Epithelial cell of prostate (primary cell): ENCODE measurements around the gene BAD.

ENCODE experiments used
- DNase-seq: peaks from one replicate; pipeline ENCODE4 v3.0.0-alpha.2; 2011; ENCODE audit warnings: low read depth, low spot score
- H3K27ac ChIP-seq: fragments of 450-650 bp; 2 replicates; pipeline ENCODE4 v1.5.1; 2017; ENCODE audit warnings: mild to moderate bottlenecking

BAD gene

GRCh38 chr11:64297699-64298358, 13.4 kb upstream of the BAD start:
- no peak overlapping the region for H3K27ac ChIP-seq
- DNase-seq: no peak

DNA sequence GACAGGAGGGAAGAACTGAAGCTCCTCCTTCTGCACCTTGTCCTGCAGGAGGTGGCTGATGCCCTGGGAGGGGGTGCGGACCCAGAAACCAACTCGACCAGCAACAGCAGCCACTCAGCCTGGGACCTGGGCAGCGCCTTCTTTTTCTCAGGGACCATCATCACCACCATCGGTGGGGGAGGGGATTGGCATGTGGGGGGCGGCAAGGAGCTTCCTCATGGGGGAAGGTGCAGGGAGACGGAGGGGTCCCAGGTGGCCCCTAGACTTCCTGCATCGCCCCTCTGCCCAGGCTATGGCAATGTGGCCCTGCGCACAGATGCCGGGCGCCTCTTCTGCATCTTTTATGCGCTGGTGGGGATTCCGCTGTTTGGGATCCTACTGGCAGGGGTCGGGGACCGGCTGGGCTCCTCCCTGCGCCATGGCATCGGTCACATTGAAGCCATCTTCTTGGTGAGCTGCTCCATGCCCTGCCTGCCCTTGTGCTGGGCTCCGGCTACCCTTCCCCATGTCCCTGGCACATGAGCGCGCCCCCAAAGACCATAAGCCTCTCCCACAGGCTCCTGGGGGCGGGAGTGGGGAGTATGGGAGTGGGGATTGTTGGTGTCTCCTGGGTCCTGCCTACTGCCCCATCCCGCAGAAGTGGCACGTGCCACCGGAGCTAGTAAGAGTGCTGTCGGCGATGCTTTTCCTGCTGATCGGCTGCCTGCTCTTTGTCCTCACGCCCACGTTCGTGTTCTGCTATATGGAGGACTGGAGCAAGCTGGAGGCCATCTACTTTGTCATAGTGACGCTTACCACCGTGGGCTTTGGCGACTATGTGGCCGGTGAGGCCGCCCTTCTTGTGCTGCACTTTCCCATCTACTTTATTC, 12.6 kb upstream of the BAD start:
- no peak for DNase-seq
- H3K27ac ChIP-seq: no peak overlapping the region

DNA sequence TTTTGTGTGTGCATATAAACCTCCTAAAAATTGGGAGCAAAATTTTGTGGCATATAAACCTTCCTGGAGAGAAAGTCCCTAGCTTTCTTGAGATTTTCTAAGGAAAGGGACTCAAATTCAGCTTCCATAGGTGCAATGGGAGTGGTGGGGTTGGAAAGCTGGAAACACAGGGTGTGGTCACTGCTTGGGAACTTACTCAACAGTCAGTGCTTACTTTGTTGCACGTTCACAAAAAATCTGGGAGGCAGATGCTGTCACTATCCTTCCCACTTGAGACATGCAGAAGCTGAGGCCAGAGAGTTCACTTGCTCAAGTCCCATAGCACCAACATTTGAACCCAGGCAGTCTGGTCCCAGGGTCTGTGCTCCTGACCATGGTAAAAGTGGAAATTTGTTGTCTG, 11.8 kb upstream of the BAD start:
- DNase-seq: no peak
- no peak overlapping the region for H3K27ac ChIP-seq

DNA sequence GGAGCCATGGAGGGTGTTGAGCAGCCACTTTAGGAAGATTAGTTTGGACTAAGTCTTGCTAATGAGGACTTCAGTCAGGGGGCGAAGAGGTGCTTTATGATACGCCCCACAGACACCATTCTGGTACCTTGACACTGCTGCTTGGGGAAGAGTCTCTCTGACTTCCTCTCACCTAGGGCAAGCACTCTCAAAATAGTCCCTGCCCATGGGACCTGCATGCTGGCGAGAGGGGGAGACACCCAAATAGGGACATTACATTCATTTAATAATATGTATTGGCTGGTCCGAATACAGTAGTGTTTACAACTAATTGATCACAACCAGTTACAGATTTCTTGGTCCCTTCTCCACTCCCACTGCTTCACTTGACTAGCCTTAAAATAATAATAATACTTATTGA, 11.3 kb upstream of the BAD start:
- no peak for DNase-seq
- H3K27ac ChIP-seq: no peak overlapping the region

DNA sequence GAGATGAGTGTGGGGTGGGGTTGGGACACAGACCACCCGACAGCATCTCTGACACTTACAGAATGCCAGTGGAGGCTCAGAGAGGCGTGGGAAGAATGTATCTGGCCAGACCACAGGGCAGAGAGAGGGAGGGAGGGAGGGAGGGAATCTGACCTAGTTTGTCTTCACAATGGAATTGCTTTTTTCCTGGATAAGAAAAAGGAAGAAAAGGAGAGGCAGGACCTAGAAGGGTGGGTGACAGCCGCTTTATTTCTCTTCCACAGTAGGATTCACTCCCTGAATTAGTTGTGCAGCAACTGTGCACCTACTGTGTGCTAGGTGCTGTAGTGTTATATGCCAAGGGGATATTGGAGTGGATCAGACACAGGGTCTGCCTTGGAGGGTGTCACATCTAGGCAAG, 10.3 kb upstream of the BAD start:
- H3K27ac ChIP-seq: no peak overlapping the region
- no peak for DNase-seq

DNA sequence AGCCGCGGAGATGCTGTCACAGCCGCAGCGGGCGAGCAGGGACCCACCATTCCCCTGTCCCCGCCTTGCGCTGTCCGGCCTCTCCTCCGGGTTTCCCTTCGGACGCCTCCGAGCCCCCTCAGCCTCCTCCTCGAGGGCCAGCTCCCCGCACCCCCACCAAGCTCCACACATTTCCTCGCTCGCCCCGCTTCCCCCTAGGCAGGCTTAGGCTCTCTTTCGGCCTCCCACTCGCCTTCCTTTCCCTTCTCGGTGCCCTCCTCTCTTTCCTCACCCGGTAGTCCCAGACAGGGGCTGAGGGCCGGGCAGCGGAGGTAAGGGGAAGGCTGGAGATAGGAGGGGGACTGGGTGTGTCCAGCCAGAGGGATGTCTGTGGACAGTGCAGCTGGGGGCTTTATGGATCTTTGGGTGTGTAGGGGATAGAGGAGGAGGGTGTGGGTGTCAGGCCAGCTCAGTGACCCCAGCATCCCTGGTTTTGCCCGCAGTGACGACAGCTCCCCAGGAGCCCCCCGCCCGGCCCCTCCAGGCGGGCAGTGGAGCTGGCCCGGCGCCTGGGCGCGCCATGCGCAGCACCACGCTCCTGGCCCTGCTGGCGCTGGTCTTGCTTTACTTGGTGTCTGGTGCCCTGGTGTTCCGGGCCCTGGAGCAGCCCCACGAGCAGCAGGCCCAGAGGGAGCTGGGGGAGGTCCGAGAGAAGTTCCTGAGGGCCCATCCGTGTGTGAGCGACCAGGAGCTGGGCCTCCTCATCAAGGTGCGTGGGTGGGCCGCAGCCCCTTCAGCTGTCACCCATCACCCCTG, 8.2 kb upstream of the BAD start:
- H3K27ac ChIP-seq: no peak overlapping the region
- no peak for DNase-seq

DNA sequence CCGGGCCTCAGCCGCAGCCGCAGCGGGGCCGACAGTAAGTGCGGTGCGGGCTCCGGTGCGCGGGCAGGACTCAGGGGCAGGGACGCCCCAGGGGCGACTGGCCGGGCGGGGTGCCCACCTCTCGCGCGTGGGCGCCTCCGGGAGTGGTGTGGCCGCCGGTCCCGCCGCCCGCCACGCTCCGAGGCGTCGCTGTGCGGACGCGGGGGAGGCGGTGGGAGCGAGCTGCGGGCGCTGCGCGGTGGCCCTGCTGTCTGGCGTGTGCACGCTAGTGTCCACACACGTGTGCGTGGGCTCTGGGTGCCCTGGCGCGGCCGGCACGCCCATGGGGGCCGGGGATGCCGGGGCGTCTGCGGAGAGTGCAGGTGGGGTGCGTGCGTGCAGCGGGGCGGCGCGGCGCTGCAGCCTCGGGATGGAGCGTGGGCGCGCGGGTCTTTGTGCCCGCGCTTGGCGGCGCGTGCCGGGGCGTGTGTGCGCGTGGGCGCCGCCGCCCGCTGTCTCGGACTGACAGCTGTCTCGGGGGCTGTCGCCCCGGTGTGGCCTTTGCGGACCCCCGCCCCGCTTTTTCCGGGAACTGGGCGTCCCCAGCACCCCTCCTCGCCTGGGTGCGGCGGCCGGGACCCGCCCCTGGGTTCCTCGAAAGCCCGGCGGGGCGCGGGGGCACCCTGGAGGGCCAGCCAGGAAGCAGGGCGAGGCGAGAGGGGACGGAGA, 7.4 kb upstream of the BAD start:
- no peak for DNase-seq
- no peak overlapping the region for H3K27ac ChIP-seq

GRCh38 chr11:64291262-64291751, 6.8 kb upstream of the BAD start, which contains the start of gene KCNK4:
Gene KCNK4, plus strand, starts transcription at chr11:64291302. Its CDS starts 1,717 bp downstream, at chr11:64293019.
- no peak for DNase-seq
- no peak within 1 kb of the TSS for H3K27ac ChIP-seq

- no peak for DNase-seq
- no peak overlapping the region for H3K27ac ChIP-seq
These were observed 6.1 kb upstream of the BAD start for GRCh38 chr11:64290352-64291261.

- H3K27ac ChIP-seq: no peak overlapping the region
- DNase-seq: no peak
These were observed 4.6 kb upstream of the BAD start for GRCh38 chr11:64289002-64289564.

DNA sequence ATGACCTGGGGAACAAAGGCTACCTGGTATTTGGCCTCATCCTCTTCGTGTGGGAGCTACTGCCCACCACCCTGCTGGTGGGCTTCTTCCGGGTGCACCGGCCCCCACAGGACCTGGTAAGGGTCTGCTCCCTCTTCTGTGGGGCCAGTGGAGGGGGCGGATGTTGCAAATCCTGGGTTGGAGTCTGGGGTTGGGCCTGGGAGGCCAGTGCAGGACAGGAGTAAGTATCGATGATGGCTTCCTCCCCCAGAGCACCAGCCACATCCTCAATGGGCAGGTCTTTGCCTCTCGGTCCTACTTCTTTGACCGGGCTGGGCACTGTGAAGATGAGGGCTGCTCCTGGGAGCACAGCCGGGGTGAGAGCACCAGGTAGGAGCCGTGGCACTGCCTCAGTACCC, 3.9 kb upstream of the BAD start:
- DNase-seq: no peak
- no peak overlapping the region for H3K27ac ChIP-seq

DNA sequence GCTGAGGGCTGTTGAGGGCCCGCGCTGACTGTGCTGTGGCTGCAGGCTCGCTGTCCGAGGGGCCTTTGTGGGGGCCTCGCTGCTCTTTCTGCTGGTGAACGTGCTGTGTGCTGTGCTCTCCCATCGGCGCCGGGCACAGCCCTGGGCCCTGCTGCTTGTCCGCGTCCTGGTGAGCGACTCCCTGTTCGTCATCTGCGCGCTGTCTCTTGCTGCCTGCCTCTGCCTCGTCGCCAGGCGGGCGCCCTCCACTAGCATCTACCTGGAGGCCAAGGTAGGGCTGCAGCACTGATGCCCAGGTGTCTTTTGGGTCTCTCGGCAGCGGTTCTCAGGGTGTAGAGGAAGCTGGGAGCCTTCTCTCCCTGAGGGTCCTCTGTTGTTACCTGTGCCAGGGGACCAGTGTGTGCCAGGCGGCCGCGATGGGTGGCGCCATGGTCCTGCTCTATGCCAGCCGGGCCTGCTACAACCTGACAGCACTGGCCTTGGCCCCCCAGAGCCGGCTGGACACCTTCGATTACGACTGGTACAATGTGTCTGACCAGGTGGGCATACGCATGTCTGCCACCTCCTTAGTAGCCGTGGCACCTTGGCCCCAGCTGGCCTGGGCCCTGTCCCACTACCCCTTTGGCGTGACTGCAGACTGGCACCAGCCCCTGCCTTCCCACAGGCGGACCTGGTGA, 3.3 kb upstream of the BAD start:
- H3K27ac ChIP-seq: no peak overlapping the region
- no peak for DNase-seq

GRCh38 chr11:64286801-64287159, 2.3 kb upstream of the BAD start:
- DNase-seq: no peak
- no peak overlapping the region for H3K27ac ChIP-seq

DNA sequence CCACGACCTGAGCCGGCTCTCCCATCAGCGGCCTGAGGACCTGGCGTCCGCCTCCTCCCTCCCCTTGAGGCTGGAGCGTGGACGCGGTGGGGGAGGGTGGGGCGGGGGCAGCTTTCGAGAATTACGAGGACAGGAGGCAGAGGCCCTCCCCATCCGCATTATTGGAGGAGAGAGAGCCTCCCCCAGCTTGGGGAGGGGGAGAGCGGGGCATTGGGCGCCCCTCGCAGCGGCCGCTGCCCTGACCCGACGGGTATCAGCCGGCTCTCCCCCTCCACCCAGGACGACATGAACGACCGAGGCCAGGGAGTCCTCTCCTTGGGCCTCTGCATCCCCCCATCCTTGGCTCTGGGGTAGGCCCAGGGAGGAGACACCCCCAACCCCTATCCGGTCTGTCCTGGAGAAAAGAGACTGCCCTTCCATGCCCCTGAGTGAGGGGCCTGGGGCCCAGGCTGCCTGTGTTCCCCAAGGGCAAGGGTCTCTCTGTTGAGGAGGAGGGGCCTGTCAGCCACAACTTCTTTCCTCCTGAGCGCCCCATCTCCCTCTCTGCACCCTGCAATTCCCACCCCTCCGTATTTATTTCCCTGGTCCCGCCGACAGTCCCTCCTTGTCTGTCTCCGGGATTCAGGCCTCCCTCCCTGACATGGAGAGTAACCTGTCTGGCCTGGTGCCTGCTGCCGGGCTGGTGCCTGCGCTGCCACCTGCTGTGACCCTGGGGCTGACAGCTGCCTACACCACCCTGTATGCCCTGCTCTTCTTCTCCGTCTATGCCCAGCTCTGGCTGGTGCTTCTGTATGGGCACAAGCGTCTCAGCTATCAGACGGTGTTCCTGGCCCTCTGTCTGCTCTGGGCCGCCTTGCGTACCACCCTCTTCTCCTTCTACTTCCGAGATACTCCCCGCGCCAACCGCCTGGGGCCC, 1.7 kb upstream of the BAD start:
- H3K27ac ChIP-seq: peak overlapping the region; percentile 92
- no peak for DNase-seq

DNA sequence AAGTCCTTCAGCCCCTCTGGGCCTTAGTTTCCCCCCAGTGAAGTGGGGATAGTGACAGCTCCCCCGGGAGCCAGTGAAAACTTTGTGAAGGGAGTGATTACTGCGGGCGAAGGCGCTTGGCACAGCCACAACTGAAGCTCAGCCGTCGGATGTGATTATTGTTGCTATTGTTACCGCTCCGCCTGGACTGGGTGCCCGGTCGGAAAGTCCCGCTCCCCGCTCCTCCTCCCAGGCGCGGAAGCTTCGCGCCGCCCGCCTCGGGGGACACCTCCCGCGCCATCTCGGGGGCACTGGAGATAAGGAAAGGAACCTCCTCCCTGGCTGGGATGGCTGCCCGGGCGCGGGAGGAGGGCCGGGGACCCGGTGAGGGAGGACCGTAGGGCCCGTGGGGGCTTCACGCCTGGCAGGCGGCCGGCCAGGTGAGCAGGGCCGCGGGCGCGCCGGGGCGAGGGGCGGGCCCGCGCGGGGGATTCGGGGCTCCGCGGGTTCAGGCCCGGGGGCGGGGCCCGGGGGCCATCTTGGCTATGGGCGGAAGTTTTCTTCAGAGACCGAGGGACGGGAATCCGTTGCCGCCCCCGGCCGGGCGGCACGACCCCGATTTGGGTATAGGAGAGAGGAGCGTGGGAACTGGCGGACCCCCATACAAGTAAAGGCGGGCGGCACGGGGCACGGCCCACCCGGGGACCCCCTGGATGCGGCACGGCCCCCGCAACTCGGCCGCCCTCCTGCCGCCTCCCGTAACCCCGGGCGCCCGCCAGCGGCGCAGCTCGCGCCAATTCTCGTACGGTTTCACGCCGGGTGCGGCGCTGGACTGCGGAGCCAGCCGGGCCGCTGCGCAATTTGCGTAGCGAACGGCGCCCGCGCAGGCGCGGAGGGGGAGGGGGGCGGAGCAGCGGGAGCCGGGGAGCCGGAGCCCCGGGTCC, 758 bp upstream of the BAD start, which contains the start of gene GPR137:
TSS of gene GPR137 (plus strand) at position 887 of the 923 bp plus-strand sequence. CDS start 677 bp downstream, outside the sequence.
- H3K27ac ChIP-seq: peak within 1 kb of the TSS; percentile 92
- no peak for DNase-seq

DNA sequence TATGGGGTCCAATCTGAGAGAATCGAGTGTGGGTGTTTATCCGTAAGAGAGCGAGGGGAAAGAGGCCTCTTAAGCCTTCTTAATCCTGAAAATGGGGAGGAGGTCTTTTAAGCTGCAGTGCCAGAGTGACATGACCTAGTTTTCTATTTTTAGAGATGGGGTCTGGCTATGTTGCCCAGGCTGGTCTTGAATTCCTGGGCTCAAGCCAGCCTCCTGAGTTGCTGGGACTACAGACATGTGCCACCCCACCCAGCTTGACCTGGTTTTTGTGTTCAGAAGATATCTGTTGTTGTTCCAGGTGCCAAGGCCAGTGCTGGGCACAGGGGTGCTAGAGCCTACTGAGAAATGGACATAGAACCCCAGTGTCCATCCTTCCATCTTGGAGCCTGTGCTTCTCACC, 1.4 kb downstream of the BAD start:
- no peak for DNase-seq
- H3K27ac ChIP-seq: no peak overlapping the region
